Pulmonary artery endothelial cell (primary cell): ENCODE results near the gene PTCD2. TPM values are rescaled to one million over a fixed set of nuclear protein-coding genes. Genes with fewer than 3 reads are reported as not detected.

Source experiments
- DNase-seq: peaks from one replicate; pipeline ENCODE4 v3.0.0-alpha.2; 2011; ENCODE audit warnings: low read depth, low spot score
- total RNA-seq: library from RNA; depleted of rRNA; stranded (reverse); fragments of >200 nt; gene quantifications from 2 replicates; pipeline ENCODE4 v1.2.3, GENCODE V29; 2014

PTCD2 gene
- total RNA-seq, 1 donor from 2014 or later: 5.9 TPM

GRCh38 chr5:72346398-72346797, 26.2 kb downstream of the PTCD2 start:
- DNase-seq: no peak

GRCh38 chr5:72347801-72348308, 27.7 kb downstream of the PTCD2 start:
- DNase-seq: no peak

GRCh38 chr5:72351376-72351775, 31.2 kb downstream of the PTCD2 start:
- DNase-seq: no peak

GRCh38 chr5:72352616-72353015, 32.4 kb downstream of the PTCD2 start:
- DNase-seq: no peak

- no peak for DNase-seq
These were observed 32.9 kb downstream of the PTCD2 start for GRCh38 chr5:72353046-72353445.

- DNase-seq: peak; percentile 27
These were observed 35.6 kb downstream of the PTCD2 start for GRCh38 chr5:72355706-72356299.

GRCh38 chr5:72356361-72356760, 36.2 kb downstream of the PTCD2 start:
- no peak for DNase-seq

- no peak for DNase-seq
These were observed 38.8 kb downstream of the PTCD2 start for GRCh38 chr5:72358925-72359324.

GRCh38 chr5:72359886-72360285, 39.7 kb downstream of the PTCD2 start:
- no peak for DNase-seq

- DNase-seq: no peak
These were observed 43.1 kb downstream of the PTCD2 start for GRCh38 chr5:72363166-72363802.

GRCh38 chr5:72364171-72364570, 44.0 kb downstream of the PTCD2 start:
- no peak for DNase-seq

- DNase-seq: no peak
These were observed 44.8 kb downstream of the PTCD2 start for GRCh38 chr5:72364951-72365350.

- DNase-seq: peak; percentile 60
These were observed 46.3 kb downstream of the PTCD2 start for GRCh38 chr5:72366324-72366976.

- no peak for DNase-seq
These were observed 48.1 kb downstream of the PTCD2 start for GRCh38 chr5:72368271-72368670.

- DNase-seq: no peak
These were observed 49.1 kb downstream of the PTCD2 start for GRCh38 chr5:72369301-72369700.

GRCh38 chr5:72369711-72370110, 49.5 kb downstream of the PTCD2 start:
- DNase-seq: no peak

- no peak for DNase-seq
These were observed 52.2 kb downstream of the PTCD2 start for GRCh38 chr5:72372331-72372730.

- DNase-seq: no peak
These were observed 52.8 kb downstream of the PTCD2 start for GRCh38 chr5:72372923-72373322.

GRCh38 chr5:72374844-72375243, 54.7 kb downstream of the PTCD2 start:
- DNase-seq: no peak

- no peak for DNase-seq
These were observed 56.2 kb downstream of the PTCD2 start for GRCh38 chr5:72376381-72376780.

GRCh38 chr5:72377910-72378638, 57.9 kb downstream of the PTCD2 start:
- no peak for DNase-seq
